Mesenchymal stem cell (in vitro differentiated cells and primary cell): ENCODE results near the gene ZBED1.

Experiments
- DNase-seq: peaks from one replicate; pipeline ENCODE4 v3.0.0-alpha.2; 2013
- H2AFZ ChIP-seq: one replicate; pipeline ENCODE4 v1.6.1; 2013; ENCODE audit warnings: low read depth, mild to moderate bottlenecking, control low read depth, inconsistent platforms, low read length, moderate library complexity
- H2AK5ac ChIP-seq: 2 replicates; pipeline ENCODE4 v1.6.1; 2013; ENCODE audit warnings: low read length, moderate library complexity, mild to moderate bottlenecking, inconsistent platforms; ENCODE audit not compliant: severe bottlenecking
- H2BK120ac ChIP-seq: one replicate; pipeline ENCODE4 v1.6.1; 2013; ENCODE audit warnings: low read depth, mild to moderate bottlenecking, inconsistent platforms, low read length, moderate library complexity
- H2BK12ac ChIP-seq, 2 experiments: one replicate each; pipeline ENCODE4 v1.6.1; 2013; ENCODE audit warnings: inconsistent platforms in 2 of 2, low read length in 2 of 2, mild to moderate bottlenecking in 2 of 2, moderate library complexity in 2 of 2, control low read depth in 1 of 2
- H2BK15ac ChIP-seq: one replicate; pipeline ENCODE4 v1.6.1; 2013; ENCODE audit warnings: mild to moderate bottlenecking, low read depth, inconsistent platforms; ENCODE audit not compliant: poor library complexity, severe bottlenecking
- H2BK5ac ChIP-seq: 2 replicates; pipeline ENCODE4 v1.6.1; 2013; ENCODE audit warnings: low read depth, mild to moderate bottlenecking, low read length, control low read depth, inconsistent platforms; ENCODE audit not compliant: poor library complexity, severe bottlenecking
- H3K14ac ChIP-seq, 2 experiments: one replicate each; pipeline ENCODE4 v1.6.1; 2013; ENCODE audit warnings: inconsistent platforms in 2 of 2, low read length in 2 of 2, control low read depth in 1 of 2, mild to moderate bottlenecking in 1 of 2, moderate library complexity in 1 of 2
- H3K18ac ChIP-seq, 2 experiments: one replicate each; pipeline ENCODE4 v1.6.1; 2013; ENCODE audit warnings: inconsistent platforms in 2 of 2, low read length in 2 of 2, control low read depth in 1 of 2, low read depth in 1 of 2, mild to moderate bottlenecking in 1 of 2
- H3K23ac ChIP-seq, 2 experiments: one replicate each; pipeline ENCODE4 v1.6.1; 2013; ENCODE audit warnings: inconsistent platforms in 2 of 2, low read length in 2 of 2, mild to moderate bottlenecking in 2 of 2, moderate library complexity in 2 of 2, control low read depth in 1 of 2
- H3K27ac ChIP-seq: 2 replicates; pipeline ENCODE4 v1.5.1; 2013; ENCODE audit warnings: mild to moderate bottlenecking, moderate library complexity, low read length, control low read depth, inconsistent platforms; ENCODE audit not compliant: poor library complexity, severe bottlenecking
- H3K27me3 ChIP-seq, 2 experiments: 2 replicates each; pipeline versions ENCODE4 v1.6.1 to v1.7.0; 2013; ENCODE audit warnings: low read length in 2 of 2, mild to moderate bottlenecking in 2 of 2, moderate library complexity in 2 of 2, control low read depth in 1 of 2, inconsistent platforms in 1 of 2; ENCODE audit not compliant: control insufficient read depth in 1 of 2, insufficient read depth in 1 of 2
- H3K36me3 ChIP-seq, 2 experiments: 2 replicates each; pipeline versions ENCODE4 v1.6.1 to v1.7.0; 2013; ENCODE audit warnings: low read length in 2 of 2, control low read depth in 1 of 2, inconsistent platforms in 1 of 2, low read depth in 1 of 2, mild to moderate bottlenecking in 1 of 2; ENCODE audit not compliant: insufficient read depth in 2 of 2, control insufficient read depth in 1 of 2
- H3K4ac ChIP-seq, 2 experiments: one replicate each; pipeline ENCODE4 v1.6.1; 2013; ENCODE audit warnings: inconsistent platforms in 2 of 2, low read length in 2 of 2, mild to moderate bottlenecking in 2 of 2, moderate library complexity in 2 of 2, control low read depth in 1 of 2, low read depth in 1 of 2
- H3K4me1 ChIP-seq: 2 replicates; pipeline ENCODE4 v1.6.1; 2013; ENCODE audit warnings: low read depth, low read length, control low read depth; ENCODE audit not compliant: control insufficient read depth, insufficient read depth
- H3K4me2 ChIP-seq: 2 replicates; pipeline ENCODE4 v1.6.1; 2013; ENCODE audit warnings: low read length, mild to moderate bottlenecking, inconsistent platforms; ENCODE audit not compliant: poor library complexity, severe bottlenecking
- H3K4me3 ChIP-seq, 2 experiments: 2 replicates each; pipeline versions ENCODE4 v1.5.1 to v1.7.0; 2013; ENCODE audit warnings: low read length in 2 of 2, mild to moderate bottlenecking in 2 of 2, control low read depth in 1 of 2, low read depth in 1 of 2; ENCODE audit not compliant: insufficient read depth in 1 of 2
- H3K79me1 ChIP-seq: replicated peaks from 2 replicates; pipeline ENCODE4 v1.6.1; 2013; ENCODE audit warnings: mild to moderate bottlenecking, control low read depth, low read length, inconsistent platforms; ENCODE audit not compliant: poor library complexity, severe bottlenecking
- H3K9ac ChIP-seq: 2 replicates; pipeline ENCODE4 v1.7.0; 2013; ENCODE audit warnings: mild to moderate bottlenecking, low read length, moderate library complexity
- H3K9me3 ChIP-seq: 2 replicates; pipeline ENCODE4 v1.7.0; 2013; ENCODE audit warnings: mild to moderate bottlenecking, low read length; ENCODE audit not compliant: control insufficient read depth
- H4K8ac ChIP-seq: one replicate; pipeline ENCODE4 v1.6.1; 2013; ENCODE audit warnings: inconsistent platforms, mild to moderate bottlenecking, low read length, moderate library complexity
- H4K91ac ChIP-seq: one replicate; pipeline ENCODE4 v1.6.1; 2013; ENCODE audit warnings: mild to moderate bottlenecking, low read length, inconsistent platforms
- WGBS: methylation state at CpG from one replicate; pipeline ENCODE4 v1.1.7; 2013; ENCODE audit warnings: mixed read lengths; 5-methylcytosine and 5-hydroxymethylcytosine counted together

Gene ZBED1

DNA sequence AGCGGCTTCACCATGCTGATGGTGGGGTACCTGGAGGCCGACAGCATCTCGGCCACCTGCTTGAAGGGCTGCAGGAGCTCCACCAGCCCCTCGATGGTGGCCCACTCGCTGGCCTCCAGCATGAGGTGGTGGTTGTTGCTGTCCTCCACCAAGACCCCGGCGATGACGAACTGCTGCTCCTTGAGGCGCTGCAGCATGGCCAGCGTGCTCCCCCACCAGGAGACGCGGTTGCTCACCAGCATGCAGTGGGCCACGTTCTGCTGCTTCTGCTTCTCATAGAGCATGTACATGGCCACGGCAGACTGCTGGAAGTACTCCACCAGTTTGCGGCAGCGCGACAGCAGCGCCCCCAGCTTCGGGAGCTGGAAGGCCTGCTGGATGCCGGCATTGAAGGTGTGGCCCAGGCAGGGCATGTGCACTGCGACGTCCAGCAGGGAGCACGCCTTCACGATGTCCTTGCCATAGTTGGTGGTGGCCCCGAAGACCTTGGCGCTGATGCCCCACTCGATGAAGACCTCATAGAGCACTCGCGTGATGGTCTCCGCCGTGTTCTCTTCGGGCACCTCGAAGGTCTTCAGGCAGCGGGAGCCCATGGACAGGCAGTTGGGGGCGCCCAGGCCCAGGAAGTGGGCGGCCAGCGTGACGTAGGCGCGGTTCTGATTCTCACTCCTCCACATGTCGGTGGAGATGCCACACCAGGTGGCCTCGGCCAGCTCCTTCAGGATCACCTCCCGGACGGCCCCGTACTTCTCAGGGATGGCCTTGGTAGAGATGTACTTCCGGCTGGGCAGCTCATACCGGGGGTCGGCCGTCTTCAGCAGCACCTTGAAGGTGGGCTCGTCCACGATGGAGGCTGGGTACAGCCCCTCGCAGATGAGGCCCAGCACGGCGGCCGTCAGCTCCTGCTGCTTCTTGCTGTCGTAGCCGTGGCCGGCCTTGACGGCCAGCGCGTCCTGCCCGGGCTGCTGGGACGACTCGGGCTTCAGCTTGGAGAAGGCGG lies 11.0 kb downstream of the ZBED1 start:
- no peak overlapping the region for H2BK12ac ChIP-seq

DNA sequence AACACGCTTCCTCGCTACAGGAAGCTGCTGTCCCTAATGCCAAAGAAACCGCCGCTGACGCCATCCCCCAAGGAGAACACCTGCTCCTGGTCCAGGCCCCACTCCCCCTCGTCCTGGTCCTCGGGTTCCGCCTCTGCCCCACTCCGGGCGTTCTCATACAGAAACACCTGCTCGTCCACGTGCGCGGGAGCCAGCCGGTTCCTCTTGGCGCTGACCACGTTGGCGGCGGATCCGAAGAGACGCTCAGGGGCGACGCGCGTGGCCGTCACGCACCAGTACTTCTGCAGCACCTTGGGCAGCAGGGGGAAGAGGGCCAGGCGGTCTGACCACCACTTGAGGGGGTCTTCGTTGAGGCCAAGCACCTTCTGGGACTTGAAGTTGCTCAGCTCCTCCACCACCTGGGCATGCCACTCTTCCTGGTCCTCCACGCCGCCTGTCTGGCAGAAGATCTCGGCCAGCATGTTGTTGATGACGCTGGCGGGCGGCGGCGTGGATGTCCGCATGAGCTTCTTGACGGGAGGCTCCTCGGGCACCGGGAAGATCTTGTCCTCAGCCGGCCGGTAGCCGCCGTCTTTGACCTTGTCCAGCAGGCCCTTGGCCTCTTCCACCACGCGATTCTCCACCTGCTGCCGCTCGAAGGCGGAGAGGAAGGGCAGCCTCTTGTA lies 12.0 kb downstream of the ZBED1 start:
- Histone ChIP-seq H2AFZ (no peak overlapping the region), H3K36me3 (peaks cover 52 to 53% of the 10 kb centered on the region in 2 experiments), H4K91ac (no peak overlapping the region), H2BK5ac (no peak overlapping the region), H3K4me1 (peaks cover 16% of the 10 kb centered on the region), H3K23ac (no peak overlapping the region), H3K4me2 (no peak overlapping the region), H3K9ac (no peak overlapping the region), H3K4me3 (no peak overlapping the region), H3K79me1 (peaks cover 56% of the 10 kb centered on the region), H3K9me3 (no peaks in the 10 kb centered on the region), H2AK5ac (no peak overlapping the region), H3K4ac (no peak overlapping the region), H2BK15ac (no peak overlapping the region), H3K27ac (no peak overlapping the region), H2BK120ac (no peak overlapping the region), H4K8ac (no peak overlapping the region), H3K27me3 (no peaks in the 10 kb centered on the region), H3K18ac (no peak overlapping the region), H2BK12ac (no peak overlapping the region), H3K14ac (no peak overlapping the region)
- no peak for DNase-seq
- 98% methylated on average over 50 of the region's 50 CpGs for WGBS

More for the DNA sequence above, 11.0 kb downstream of the ZBED1 start:
- no peak overlapping the region for H3K23ac ChIP-seq
- H2BK15ac ChIP-seq = no peak overlapping the region
- no peak overlapping the region for H3K14ac ChIP-seq
- 98% methylated on average over 65 of the region's 65 CpGs for WGBS
- H3K27ac ChIP-seq = no peak overlapping the region
- H3K79me1 ChIP-seq = peaks cover 53% of the 10 kb centered on the region
- no peak overlapping the region for H2BK5ac ChIP-seq
- no peak overlapping the region for H3K4ac ChIP-seq
- H3K9ac ChIP-seq = no peak overlapping the region
- peaks cover 49 to 53% of the 10 kb centered on the region in 2 experiments for H3K36me3 ChIP-seq
- no peak overlapping the region for H2AK5ac ChIP-seq
- no peak overlapping the region for H3K4me2 ChIP-seq
- no peak overlapping the region for H2BK120ac ChIP-seq
- H4K8ac ChIP-seq = no peak overlapping the region
- no peak overlapping the region for H3K18ac ChIP-seq
- peaks cover 16% of the 10 kb centered on the region for H3K4me1 ChIP-seq
- H2AFZ ChIP-seq = no peak overlapping the region
- no peak overlapping the region for H4K91ac ChIP-seq
- no peaks in the 10 kb centered on the region for H3K27me3 ChIP-seq
- no peak for DNase-seq
- H3K4me3 ChIP-seq = no peak overlapping the region
- H3K9me3 ChIP-seq = no peaks in the 10 kb centered on the region

DNA sequence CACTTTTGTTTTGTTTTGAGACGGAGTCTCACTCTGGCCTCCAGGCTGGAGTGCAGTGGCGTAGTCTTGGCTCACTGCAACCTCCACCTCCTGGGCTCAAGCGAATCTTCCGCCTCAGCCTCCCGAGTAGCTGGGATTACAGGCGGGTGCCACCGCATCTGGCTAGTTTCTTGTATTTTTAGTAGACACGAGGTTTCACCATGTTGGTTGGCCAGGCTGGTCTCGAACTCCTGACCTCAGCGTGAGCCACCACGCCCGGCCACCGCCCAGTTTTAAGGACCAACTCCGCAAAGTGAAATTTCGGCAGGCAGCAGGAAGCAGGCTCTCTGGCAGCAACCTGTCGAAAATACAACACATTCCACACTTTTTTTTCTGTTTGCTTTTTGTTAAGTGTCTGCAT lies 13.4 kb downstream of the ZBED1 start:
- H2BK15ac ChIP-seq = no peak overlapping the region
- DNase-seq = no peak
- peaks cover 16% of the 10 kb centered on the region for H3K4me1 ChIP-seq
- H2AK5ac ChIP-seq = no peak overlapping the region
- H3K36me3 ChIP-seq = peaks cover 49 to 53% of the 10 kb centered on the region in 2 experiments
- H3K27me3 ChIP-seq = no peaks in the 10 kb centered on the region
- H3K9ac ChIP-seq = no peak overlapping the region
- 95% methylated on average over 15 of the region's 16 CpGs for WGBS
- no peak overlapping the region for H3K14ac ChIP-seq
- H2AFZ ChIP-seq = no peak overlapping the region
- no peak overlapping the region for H3K18ac ChIP-seq
- H3K27ac ChIP-seq = no peak overlapping the region
- H2BK120ac ChIP-seq = no peak overlapping the region
- peaks cover 54% of the 10 kb centered on the region for H3K79me1 ChIP-seq
- no peak overlapping the region for H3K4me2 ChIP-seq
- H3K4ac ChIP-seq = no peak overlapping the region
- no peak overlapping the region for H4K91ac ChIP-seq
- H2BK12ac ChIP-seq = no peak overlapping the region
- no peaks in the 10 kb centered on the region for H3K9me3 ChIP-seq
- H3K4me3 ChIP-seq = no peak overlapping the region
- H2BK5ac ChIP-seq = no peak overlapping the region
- H3K23ac ChIP-seq = no peak overlapping the region
- H4K8ac ChIP-seq = no peak overlapping the region

DNA sequence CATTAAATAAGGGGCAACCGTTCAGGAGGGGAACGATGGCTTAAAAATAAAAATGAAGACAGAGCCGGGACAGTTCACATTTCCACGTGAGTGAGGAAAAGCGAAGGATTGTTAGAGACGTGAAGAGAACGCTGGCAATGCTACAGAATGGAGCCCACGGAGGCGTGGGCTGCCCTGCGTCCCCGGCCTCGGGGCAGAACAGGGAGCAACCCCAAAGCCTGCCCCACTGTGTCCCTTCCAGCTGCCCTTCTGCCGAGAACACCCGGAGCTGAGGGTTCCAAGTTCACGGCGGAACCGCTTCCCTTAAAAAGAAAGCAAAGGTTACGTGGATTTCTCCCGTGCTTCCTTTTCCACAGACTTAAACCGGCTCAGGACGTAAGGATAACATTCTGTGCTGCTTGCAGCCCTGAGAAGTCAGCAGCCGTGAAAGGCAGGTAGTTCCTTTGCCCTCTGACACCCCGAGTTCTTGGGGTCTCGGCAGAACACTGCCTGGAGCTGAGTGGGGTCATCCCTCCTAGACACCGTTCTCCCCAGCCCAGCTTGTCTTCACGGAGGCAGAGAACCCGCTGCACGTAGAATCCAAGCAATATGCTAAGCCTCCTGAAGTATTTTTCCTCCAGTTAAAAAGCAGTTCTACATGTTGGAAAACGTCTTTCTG lies 14.2 kb downstream of the ZBED1 start:
- Histone ChIP-seq H3K9ac (peak overlapping the region; percentile 72), H3K4me1 (peaks cover 13% of the 10 kb centered on the region), H2BK5ac (no peak overlapping the region), H3K14ac (no peak overlapping the region), H3K4me3 (no peak overlapping the region), H2BK12ac (no peak overlapping the region), H2AFZ (no peak overlapping the region), H3K4ac (no peak overlapping the region), H4K8ac (no peak overlapping the region), H3K27me3 (no peaks in the 10 kb centered on the region), H2BK15ac (no peak overlapping the region), H3K4me2 (no peak overlapping the region), H3K79me1 (peaks cover 50% of the 10 kb centered on the region), H2AK5ac (no peak overlapping the region), H2BK120ac (no peak overlapping the region), H4K91ac (no peak overlapping the region), H3K18ac (no peak overlapping the region), H3K27ac (no peak overlapping the region), H3K23ac (no peak overlapping the region), H3K9me3 (no peaks in the 10 kb centered on the region), H3K36me3 (peaks cover 49 to 50% of the 10 kb centered on the region in 2 experiments)
- 97% methylated on average over 29 of the region's 29 CpGs for WGBS
- DNase-seq = no peak
